GF-D8 (cell line): ENCODE data around the gene GLOD5.
A peak's percentile ranks its signal among the peaks of the same experiment; 100 is the strongest.

Source experiments
- DNase-seq: peaks from one replicate; lab custom pipeline; 2025; lab: John Stamatoyannopoulos, UW

Gene GLOD5

DNA sequence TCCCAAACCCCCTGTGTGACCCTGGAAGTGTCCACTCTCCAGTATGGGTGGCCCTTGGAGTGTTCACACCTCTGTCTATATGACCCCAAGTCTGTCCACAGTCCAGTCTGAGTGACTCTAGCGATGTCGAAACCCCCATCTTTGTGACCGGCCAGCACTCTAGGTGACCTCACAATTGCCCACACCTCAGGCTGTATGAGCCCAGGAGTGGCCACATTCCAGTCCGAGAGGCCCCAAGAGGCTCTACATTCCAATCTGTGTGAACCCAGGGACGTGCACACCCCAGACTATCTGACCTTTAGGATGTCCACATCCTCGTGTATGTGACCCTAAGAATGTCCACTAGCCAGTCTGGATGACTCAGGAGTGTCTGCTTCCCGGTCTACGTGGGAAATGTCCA lies 7.3 kb upstream of the GLOD5 start:
- DNase-seq = no peak

DNA sequence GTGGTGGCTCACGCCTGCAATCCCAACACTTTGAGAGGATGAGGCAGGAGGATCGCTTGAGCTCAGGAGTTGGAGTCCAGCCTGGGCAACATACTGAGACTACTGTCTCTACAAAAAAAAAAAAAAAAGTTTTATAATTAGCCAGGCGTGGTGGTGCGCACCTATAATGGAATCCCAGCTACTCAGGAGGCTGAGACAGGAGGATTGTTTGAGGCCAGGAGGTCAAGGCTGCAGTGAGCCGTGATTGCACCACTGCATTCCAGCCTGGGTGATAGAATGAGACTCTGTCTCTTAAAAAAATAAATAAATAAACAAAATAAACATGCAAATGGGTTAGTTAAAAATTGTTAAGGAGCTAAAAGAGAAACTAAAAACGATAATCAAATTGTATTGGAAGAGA lies 7.7 kb downstream of the GLOD5 start:
- DNase-seq = no peak

DNA sequence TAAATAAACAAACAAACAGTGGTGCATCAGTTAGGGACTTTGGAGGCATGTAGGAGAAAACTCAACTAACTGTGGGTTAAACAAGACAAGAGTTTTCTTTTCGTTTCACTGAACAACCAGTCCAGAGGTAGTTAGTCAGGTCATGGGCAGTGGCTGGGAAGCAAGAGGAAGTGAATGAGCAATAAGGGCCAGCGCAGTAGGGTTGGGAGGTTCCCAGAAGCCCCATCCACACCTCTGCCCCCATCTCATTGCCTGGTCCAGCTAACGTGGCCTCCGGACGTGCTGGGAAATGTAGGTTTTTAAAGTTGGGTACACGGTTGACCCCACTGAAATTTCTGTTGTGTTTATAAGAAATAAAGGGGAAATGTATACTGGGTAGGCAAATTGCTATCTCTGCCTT lies 8.7 kb downstream of the GLOD5 start:
- no peak for DNase-seq

DNA sequence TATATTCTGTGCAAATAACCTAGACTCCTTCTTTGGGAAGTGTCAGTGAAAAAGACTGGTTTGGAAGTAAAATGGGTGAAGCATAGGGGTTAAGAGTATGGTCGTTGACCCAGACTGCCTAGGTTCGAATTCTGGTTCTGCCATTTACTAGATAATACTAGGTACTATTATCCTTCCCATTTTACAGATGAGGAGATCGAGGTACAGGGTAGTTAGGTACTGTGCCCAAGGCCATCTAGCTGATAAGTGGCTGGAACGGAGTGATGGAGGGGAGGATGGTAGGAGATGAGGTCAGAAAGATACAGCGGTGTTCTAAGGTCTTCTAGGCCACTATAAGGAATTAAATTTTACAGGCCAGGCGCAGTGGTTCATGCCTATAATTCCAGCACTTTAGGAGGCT lies 11.1 kb downstream of the GLOD5 start:
- DNase-seq = no peak

DNA sequence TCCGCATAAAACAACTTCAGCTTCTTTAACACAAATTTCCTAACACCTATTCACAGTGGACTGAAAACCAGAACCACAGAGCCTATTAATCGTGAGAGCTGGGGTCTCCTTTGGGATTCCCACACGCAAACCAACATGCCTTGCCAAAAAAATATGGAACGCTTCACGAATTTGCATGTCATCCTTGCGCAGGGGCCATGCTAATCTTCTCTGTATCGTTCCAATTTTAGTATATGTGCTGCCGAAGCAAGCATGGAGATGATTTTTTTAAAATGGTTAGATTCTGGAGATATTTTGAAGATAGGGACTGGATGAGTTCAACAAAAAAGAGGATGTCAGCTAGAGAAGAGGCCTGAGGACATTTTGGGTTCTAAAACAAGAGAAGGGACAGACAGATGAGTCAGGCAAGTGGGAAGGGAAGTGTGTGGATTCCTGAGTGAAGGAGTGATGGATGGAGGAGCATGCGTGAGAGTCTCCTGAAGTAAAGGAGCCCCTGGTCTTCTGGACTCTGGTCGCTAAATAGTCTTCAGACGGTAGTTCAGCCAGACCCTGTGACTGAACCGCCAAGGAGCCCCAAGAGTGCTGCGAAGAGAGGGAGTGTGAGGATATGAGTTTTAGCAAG lies 15.4 kb downstream of the GLOD5 start:
- DNase-seq = no peak

DNA sequence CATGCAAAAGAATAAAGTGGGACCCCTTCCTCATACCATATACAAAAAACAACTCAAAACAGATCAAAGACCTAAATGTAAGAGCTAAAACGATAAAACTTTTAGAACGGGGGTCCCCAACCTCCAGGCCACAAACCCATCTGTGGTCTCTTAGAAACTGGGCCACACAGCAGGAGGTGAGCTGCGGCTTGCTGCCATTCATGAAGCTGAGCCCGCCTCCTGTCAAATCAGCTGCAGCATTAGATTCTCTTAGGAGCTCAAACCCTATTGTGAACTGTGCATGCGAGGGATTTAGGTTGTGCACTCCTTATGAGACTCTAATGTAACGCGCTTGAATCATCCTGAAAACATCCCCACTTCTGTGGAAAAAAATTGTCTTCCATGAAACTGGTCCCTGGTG lies 17.9 kb downstream of the GLOD5 start:
- no peak for DNase-seq

DNA sequence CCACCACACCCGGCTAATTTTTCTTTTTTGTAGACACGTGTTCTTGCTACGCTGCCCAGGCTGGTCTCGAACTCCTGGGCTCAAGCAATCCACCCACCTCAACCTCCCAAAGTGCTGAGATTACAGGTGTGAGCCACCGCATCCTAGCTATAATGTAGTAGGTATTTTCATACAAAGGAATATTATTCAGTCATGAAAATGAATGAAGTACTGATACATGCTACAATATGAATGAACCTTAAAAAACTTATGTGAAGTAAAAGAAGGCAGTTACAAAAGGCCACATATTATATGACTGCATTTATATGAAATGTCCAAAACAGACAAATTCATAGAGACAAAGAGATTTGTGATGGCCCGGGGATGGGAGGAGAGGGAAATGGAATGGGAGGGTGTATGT lies 20.2 kb downstream of the GLOD5 start:
- no peak for DNase-seq

DNA sequence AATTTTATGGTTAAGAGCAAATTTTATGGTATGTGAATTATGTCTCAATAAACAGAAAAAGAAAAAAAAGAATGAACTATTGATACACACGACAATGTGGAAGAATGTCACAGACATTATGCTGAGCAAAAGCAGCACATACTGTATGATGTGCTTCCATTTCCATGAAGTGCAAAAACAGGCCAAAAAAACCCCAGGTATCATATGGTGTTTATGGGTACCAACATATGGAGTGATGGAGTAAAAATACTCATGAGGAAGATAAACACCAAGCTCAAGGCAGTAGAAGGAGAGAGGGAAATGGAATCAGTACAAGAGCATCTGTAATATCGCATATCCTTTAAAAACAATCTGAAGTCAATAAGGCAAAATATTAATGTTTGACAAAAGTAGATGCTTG lies 20.7 kb downstream of the GLOD5 start:
- DNase-seq = no peak

DNA sequence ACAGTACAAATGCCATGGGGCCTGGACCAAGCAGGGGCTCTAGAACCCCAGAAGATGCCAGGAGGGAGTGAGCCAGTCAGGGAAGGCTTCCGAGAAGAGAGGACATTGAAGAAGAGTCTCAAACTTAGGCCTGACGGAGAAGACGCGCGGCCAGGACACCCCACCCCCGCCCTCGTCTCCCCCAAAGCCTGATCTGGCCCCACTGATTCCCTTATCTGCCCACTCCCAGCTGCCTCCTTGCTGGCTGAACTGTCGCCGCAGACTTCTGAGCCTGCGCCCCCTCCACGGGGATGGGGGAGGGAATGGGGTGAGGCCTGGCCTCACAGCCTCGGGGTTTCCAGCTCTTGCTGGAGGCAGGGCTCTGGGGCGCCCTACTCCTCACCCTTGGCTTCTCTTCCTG lies 21.2 kb downstream of the GLOD5 start:
- DNase-seq = no peak

DNA sequence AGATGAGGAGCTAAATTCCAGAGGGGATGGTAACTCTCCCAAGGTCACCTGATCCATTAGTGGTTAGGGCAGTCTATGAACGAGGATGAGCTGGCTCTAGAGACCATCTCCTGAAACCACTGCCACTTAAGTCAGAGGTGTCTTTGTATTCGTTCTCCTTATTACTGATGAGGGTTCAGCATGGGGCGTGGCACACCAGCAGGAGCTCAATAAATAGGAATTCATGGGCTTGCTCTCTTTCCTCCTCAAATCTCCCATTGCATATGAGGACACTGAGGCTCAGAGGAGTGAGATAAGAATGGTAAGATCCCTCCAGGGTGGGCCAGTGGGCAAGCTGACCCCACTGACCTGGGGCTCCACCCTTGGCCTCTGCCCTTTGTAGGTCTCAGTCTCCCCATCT lies 23.2 kb downstream of the GLOD5 start:
- no peak for DNase-seq

DNA sequence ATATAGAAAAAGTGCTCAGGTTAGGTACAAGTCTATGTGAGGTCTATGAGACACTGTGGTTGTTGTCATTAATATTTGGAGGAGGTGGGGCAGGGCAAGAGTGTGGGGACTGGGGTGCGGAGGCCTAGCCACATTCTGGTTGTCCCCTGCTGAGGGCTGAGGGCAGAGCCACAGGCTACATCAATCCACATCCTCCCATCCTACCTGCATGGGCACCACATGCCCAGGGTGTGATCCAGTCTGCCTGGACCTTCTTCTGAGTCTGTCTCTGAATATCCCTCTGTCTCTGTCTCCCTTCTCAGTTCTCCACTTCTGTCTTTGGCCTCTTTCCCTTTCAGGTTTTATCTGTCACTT lies 23.6 kb downstream of the GLOD5 start:
- no peak for DNase-seq

DNA sequence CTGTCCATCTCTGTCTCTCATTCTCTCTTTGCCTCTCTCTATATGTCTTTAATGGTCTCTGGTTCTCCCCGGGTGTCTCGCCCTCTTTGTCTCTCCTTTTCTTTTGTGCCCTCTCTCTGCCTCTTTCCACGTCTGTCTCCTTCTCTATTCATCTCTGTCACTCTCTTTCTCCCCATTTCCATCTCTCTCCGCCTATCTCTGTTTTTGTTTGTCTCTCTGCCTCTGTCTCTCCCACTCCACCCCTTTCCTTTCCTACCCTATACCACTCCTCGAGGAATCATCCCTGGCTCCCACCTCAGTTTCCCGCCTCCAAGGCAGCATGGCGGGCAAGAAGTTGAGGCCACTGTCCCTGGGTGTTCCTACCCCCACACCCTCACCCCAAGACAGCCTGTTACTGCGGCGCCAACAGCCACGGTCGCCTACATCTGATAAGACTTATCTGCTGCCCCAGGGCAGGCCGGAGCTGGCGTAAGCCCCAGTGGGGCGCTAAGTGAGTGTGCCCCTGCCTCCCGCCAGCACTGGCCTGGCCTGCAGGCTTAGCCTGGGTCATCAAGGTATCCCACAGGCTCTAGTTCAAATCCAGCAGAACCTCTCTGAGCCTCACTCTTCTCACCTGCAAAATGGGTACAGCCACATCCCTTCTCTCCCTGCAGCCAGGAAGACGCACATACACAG lies 24.1 kb downstream of the GLOD5 start:
- DNase-seq = no peak

DNA sequence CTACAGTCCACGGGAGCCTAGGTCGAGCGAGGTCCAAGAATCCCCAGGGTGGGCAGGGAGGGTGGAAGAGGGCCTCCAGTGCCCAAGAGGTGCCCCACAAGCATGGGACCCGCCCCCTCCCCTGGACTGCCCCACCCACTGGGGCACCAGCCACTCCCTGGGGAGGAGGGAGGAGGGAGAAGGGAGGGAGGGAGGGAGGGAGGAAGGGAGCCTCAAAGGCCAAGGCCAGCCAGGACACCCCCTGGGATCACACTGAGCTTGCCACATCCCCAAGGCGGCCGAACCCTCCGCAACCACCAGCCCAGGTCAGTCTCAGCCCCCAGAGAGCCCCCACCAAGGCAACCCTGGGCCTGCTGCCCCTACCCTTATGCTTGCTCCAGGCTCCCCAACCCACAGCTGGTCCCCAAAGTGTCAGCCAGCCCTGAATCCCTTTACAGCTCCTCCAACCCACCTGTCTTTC lies 24.8 kb downstream of the GLOD5 start, which contains the start of gene GATA1:
Gene GATA1 (plus strand): TSS at position 250 of the 460 bp plus-strand sequence. CDS start 4,520 bp downstream, outside the sequence.
- DNase-seq = no peak

DNA sequence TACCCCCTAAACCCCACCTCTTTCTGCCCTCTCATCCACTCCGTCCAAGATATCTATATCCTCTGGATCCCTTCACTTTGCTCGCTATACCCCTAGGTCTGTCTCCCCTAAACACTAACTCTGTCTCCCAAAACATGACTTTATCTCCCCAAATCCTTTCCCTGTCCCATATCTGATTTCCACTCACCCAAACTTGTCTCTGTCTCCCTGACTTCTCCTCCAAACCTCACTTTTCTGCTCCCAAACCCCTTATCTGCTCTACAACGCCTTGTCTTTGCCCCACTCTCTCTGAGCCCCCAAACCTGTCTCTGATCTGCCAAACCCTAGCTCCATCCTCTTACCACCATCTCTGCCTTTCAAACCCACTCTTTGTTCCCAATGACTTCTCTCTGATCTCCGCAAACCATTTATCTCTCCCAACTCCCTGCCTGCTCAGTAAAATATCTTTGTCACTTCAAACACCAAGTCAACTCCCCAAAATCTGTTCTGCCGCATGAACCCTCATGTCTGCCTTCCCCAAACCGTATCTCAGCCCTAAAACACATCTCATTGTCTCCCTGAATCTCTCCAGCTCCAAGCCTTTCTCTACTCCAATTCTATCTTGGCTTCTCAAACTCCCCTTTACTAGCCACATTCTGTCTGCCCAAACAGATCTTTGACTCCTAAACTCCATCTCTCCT lies 25.4 kb downstream of the GLOD5 start:
- no peak for DNase-seq

DNA sequence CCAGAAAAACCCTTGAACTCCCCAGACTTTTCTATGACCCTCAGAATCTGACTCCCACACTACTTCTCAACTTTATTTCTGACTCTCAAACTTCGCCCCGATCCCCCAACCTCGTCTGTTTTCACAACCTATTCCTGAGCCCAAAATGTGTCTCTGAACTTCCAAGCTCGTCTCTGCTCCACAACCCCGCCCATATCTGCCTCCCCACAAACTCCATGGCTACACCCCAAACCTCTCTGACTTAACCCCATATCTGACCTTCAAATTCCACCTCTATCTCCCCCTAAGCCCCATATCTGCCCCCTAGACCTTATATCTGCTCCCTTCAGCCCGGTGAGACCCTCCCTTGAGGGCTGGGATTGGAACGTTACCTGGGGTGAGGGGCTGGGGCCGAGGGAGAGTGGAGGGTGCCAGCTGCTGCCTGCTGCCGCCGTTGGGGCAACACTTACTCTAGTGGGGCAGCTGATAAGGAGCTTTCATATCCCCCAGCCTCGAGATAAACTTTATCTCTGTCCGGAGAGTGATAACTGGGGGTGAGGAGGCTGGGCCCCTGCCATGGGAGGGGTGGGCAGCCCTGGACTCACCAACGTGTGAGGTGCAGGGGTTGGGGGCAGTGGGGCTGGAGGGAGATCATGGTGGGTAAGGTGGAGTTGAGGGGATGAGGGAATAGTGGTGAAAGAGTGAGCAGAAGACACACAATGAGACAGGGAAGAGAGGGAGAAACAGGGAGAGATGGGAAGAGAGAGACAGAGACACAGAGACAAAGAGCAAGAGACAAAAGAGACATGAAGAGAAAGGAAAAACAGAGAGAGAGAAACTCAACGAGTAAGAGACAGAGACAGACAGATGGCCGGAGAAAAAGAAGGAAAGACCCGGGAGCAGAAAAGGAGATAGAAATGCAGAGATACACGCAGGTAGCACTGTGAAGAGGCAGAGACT lies 26.2 kb downstream of the GLOD5 start:
- no peak for DNase-seq

DNA sequence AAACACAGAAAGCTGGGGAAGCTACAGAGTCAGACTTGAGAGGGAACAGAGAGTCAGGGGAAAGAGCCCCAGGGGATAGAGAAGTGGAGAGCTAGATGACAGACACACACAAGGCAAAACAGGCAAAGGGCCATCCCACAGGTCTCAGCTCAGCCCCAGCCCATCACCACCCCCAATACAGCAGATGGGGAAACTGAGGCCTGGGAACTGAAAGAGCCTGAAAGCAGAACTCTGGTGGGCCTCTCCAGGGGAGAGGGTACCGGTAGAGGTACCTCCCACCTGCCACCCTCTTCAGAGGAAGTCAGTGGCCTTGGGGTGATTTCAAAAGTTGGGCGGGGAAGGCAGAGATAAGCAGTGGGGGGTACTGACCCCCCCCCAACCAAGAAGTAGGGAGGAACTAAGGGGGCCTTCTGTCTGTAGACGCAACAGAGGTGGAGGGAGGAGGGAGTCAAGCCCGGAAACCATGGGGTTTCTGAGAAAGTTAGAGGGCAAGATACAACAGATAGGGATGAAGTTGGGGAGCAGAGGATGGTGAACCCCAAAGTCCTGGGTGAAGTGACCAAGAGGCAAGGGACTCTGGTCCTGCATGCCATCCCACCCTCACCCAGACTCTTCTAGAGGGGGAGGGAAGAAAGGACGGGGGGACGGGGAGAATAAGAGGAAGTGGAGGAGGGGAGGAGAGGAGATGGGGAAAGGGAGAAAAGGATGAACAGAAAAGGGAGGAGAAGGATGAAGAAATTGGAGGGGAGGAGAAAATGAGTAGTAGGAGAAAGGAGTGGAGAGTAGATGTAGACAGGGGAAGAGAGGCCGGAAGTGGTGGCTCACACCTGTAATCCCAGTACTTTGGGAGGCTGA lies 28.0 kb downstream of the GLOD5 start:
- peak; percentile 18 for DNase-seq

DNA sequence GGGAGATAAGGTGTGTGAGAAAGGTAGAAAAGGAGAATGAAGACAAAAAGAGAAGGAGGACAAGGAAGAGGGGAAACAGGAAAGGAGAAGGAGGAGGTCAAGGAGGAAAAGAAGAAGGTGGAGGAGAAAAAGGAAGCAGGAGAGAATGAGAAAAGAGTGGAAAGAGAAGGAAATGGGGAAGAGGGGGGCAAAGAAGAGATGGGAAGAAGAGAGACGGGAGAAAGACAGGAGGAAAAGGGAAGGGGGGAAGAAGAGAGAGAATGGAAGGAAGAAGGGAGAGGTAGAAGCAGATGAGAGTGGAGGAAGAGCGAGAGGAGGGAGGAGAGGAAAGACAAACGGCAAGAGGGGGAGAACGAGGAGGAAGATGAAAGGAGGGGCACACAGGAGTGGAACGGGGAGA lies 28.9 kb downstream of the GLOD5 start:
- DNase-seq = no peak

DNA sequence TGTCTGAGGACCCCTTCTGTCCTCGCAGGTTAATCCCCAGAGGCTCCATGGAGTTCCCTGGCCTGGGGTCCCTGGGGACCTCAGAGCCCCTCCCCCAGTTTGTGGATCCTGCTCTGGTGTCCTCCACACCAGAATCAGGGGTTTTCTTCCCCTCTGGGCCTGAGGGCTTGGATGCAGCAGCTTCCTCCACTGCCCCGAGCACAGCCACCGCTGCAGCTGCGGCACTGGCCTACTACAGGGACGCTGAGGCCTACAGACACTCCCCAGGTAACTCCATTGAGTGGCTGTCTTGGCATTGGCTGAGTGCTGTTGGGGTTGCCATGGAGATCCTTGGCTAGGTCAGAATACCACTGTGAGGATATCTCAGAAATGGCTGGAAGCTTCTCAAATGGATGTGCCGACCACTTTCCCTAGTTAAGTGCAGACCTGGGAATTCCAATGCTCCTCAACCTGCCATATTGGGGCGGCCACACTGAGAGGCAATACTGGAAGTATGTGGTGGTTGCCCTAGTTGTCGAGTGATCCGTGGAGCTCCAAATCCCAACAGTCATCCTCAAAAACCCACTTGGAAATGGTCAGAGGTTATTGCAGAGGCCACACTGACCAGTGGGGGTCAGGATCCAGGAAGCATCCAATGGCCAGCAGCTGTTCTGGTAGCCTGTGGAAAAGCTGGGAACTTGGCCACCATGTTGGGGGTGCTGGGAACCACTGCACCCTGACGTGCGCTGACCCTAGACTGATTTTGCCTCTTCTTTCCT lies 29.7 kb downstream of the GLOD5 start:
- no peak for DNase-seq

DNA sequence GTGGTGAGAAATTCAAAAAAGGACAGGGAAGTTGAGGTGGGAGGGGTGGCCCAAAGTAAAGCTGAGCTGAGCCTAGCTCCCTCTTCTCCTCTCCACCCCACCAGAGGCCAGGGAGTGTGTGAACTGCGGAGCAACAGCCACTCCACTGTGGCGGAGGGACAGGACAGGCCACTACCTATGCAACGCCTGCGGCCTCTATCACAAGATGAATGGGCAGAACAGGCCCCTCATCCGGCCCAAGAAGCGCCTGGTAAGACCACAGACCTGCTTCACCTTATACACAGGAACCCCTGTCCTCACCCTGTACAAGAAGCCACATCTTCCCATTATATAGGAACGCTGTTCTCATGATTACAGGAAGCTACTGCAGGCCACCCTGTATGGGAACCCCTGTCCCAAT lies 30.7 kb downstream of the GLOD5 start:
- no peak for DNase-seq

DNA sequence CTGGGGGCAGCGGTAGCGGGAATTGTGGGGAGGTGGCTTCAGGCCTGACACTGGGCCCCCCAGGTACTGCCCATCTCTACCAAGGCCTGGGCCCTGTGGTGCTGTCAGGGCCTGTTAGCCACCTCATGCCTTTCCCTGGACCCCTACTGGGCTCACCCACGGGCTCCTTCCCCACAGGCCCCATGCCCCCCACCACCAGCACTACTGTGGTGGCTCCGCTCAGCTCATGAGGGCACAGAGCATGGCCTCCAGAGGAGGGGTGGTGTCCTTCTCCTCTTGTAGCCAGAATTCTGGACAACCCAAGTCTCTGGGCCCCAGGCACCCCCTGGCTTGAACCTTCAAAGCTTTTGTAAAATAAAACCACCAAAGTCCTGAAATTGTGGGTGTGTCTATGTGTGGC lies 32.4 kb downstream of the GLOD5 start:
- no peak for DNase-seq
